HS-27A (cell line): Measurements from ENCODE around the gene PDE1C.
"Not testable (repeated sequence)": the region's sequence is repeated elsewhere in the genome, so short reads cannot be mapped to it uniquely, and the experiment has no call there.

Experiments
- DNase-seq: peaks from one replicate; pipeline ENCODE4 v3.0.0-alpha.2; 2012; ENCODE audit warnings: low read depth, missing footprints

The PDE1C gene

GRCh38 chr7:32043688-32044087 lies 26.5 kb downstream of the PDE1C start:
- peak; percentile 47 for DNase-seq

GRCh38 chr7:32042900-32043299 lies 27.3 kb downstream of the PDE1C start:
- no peak for DNase-seq

GRCh38 chr7:32039000-32039756 lies 31.0 kb downstream of the PDE1C start:
- no peak for DNase-seq

- DNase-seq = no peak
Measured at GRCh38 chr7:32037650-32038198, 32.5 kb downstream of the PDE1C start.

- DNase-seq = no peak
Measured at GRCh38 chr7:32036557-32036956, 33.6 kb downstream of the PDE1C start.

- no peak for DNase-seq
Measured at GRCh38 chr7:32034052-32034451, 36.2 kb downstream of the PDE1C start.

- no peak for DNase-seq
Measured at GRCh38 chr7:32033006-32033405, 37.2 kb downstream of the PDE1C start.

GRCh38 chr7:32032211-32032610 lies 38.0 kb downstream of the PDE1C start:
- DNase-seq = no peak

GRCh38 chr7:32030904-32031692 lies 39.1 kb downstream of the PDE1C start:
- no peak for DNase-seq

- DNase-seq = no peak
Measured at GRCh38 chr7:32026083-32026425, 44.2 kb downstream of the PDE1C start.

GRCh38 chr7:32025381-32026082 lies 44.7 kb downstream of the PDE1C start:
- DNase-seq = no peak

GRCh38 chr7:32023376-32023775 lies 46.8 kb downstream of the PDE1C start:
- DNase-seq = no peak

GRCh38 chr7:32022966-32023365 lies 47.2 kb downstream of the PDE1C start:
- DNase-seq = no peak

GRCh38 chr7:32020551-32021159 lies 49.6 kb downstream of the PDE1C start:
- DNase-seq = no peak

- DNase-seq = no peak
Measured at GRCh38 chr7:32018845-32019578, 51.2 kb downstream of the PDE1C start.

- DNase-seq = no peak
Measured at GRCh38 chr7:32015133-32015532, 55.1 kb downstream of the PDE1C start.

- not testable (repeated sequence) for DNase-seq
Measured at GRCh38 chr7:32013471-32013870, 56.7 kb downstream of the PDE1C start.

GRCh38 chr7:32005577-32005976 lies 64.6 kb downstream of the PDE1C start:
- DNase-seq = no peak

- no peak for DNase-seq
Measured at GRCh38 chr7:32001948-32002347, 68.3 kb downstream of the PDE1C start.

- DNase-seq = no peak
Measured at GRCh38 chr7:31997423-31997822, 72.8 kb downstream of the PDE1C start.

GRCh38 chr7:31995134-31995533 lies 75.1 kb downstream of the PDE1C start:
- DNase-seq = no peak
